Ecto neural progenitor cell (in vitro differentiated cells): ENCODE data around the gene ALG14.
"Not testable (repeated sequence)": the region's sequence is repeated elsewhere in the genome, so short reads cannot be mapped to it uniquely, and the experiment has no call there.

Experiments
- DNase-seq: peaks from one replicate; pipeline ENCODE4 v3.0.0-alpha.2; 2018; ENCODE audit warnings: low spot score

ALG14 gene

DNA sequence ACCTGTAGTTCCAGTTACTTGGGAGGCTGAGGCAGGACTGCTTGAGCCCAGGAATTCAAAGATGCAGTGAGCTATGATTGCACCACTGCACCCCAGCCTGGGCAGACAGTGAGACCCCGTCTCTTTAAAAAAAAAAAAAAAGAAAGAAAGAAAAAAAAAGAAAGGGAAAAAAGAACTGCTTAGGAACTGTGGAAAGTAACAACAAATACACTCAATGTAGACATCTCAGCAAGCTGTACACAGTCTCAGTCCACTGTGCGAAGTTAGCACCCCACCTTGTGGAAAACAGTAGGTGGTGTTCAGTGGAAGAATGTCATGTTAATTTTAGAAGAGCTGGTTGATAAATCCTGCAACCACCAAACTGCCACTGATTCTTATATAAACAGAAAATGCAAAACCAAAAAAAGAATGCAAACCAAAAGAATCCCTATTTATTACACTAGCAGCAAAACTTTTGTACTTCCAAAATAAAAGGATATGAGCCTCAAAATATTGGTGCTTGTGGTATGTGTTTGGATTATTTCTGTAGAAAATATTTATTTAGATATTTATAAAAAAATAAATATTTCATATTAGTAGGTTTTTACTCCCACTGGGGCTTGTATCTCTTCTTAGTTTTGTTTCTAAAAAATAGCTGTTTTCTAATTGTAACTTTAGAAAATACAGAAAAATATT, 31.1 kb downstream of the ALG14 start:
- DNase-seq = no peak

DNA sequence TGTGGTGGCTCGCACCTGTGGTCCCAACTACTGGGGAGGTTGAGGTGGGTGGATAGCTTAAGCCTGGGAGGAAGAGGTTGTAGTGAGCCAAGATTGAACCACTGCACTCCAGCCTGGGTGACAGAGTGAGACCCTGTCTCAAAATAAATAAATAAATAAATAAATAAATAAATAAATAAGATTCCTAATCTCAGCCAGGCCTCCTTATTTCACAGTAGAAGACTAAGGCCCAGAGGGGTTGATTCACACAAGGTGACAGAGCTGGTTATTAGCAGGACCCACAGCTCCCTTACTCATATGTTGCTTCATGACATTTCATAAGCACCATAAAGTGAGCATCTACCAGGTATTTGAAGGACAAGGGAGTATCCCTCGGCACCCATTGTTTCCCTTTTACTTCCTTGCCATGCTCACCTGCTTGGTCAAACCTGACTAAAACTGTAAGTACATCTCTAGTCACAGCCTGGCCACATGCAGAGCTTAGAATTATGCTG, 32.7 kb downstream of the ALG14 start:
- DNase-seq = no peak

DNA sequence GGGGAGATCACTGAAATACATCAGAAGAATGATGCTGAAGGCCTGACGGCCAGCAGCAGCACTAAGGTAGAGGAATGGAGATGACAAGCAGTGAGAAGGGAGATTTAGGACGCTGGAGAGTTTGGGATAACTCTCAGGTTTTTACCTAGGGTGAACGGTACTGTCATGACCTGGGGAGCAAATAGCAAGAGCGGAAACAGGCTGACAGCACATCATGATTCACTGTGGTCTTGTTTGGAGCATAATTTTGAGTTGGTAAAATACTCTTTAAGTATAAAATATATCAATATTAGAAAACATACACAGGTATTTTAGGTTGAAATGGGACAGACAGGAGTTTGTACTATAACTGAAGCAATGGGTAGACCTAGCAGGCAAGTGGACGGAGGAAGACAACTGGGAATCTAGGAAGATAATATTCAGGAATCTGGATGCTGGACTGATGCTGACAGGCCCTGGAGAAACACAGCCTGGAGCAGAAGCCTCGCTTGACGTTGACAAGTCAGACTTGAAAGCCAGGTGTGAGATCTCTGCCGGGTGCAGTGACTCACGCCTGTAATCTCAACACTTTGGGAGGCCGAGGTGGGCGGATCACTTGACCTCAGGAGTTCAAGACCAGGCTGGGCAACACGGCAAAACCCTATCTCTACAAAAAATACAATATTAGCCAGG, 33.3 kb downstream of the ALG14 start:
- no peak for DNase-seq

- no peak for DNase-seq
These were observed 37.2 kb downstream of the ALG14 start for GRCh38 chr1:95035536-95035935.

DNA sequence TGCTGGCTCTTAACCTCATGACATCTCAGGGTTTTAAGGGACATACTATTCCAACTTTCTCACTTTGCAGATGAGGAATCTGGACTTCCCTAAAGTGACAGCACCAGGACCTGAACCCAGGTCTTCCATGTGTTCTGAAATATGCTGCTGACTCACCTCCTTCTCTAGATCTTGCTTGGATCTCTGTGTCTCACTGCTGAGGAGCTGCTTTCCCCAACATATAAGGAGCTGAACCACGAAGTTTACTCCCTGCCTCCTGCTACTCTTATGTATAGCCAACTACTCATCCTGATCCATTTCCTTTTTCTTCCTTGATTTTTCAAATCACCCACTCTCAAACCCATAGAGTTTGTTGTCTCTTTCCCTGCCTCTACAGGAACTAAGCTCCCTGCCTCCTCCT, 38.2 kb downstream of the ALG14 start:
- no peak for DNase-seq

DNA sequence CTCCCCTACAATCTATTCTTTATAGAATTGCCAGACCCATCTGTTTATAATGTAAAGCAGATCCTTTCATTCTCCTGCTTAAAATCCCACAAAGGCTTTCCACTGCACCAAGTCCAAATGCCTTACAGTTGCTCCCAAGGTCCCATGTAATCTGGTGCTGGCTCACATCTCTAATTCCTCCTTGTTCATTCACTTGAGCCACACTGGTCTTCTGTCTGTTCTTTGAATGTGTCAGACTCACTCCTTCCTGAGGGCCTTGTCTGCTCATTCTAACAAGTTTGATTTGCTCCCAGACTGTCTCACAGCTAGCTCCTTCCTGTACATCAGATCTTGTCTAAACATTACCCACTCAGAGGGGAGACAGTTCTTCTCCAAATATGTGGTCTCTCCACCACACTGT, 38.9 kb downstream of the ALG14 start:
- no peak for DNase-seq

DNA sequence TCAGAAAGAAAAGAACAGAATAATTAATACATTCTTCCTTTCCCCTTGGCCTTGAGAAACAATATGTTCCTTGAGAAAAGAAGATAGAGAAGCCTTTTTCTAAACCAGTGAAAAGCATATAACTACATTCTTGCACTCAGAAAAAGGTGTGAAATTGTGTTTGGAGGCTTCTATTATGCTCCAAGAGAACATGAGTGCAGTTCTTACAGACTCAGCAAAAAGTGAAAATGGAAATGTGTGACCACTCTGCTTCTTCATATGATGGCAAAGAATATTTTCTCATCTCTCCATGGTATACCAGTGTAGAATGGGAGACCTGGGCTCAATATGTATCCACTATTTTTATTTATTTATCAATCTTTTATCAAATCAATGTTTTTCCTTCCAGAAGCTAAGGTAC, 43.2 kb downstream of the ALG14 start:
- no peak for DNase-seq

GRCh38 chr1:95028954-95029353, 43.8 kb downstream of the ALG14 start:
- DNase-seq = no peak

DNA sequence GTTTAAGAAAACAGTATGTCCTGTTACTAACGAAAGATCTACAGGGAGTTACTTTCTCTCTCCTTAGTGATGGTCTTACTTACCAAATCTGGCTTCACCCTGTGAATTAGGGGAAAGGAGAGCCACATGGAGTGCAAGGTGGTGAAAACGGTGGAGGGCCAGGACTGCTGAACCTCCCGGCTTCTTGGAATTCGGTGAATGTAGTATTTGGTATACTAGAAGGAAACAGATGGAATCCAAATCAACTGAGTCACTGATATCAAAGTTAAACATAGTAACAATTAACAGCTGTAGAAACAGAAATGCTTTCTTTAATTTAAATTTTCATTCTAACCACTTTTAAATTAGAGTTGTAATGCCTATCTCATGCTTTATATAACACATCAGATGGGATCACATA, 45.7 kb downstream of the ALG14 start:
- DNase-seq = no peak

- no peak for DNase-seq
These were observed 49.2 kb downstream of the ALG14 start for GRCh38 chr1:95023399-95024043.

DNA sequence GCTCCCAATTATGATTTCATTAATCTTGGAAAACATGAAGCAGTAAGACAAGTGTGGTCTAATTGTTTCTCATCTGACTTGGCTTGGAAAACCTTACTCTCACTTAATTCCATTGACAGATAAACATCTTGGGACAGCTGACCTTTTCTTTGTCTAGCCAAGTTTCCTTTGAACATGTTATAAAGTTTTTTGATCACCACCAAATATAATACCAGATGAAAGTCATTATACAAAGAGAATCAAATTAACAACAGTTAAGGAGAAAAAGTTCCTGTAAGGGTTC, 50.2 kb downstream of the ALG14 start:
- DNase-seq = no peak

DNA sequence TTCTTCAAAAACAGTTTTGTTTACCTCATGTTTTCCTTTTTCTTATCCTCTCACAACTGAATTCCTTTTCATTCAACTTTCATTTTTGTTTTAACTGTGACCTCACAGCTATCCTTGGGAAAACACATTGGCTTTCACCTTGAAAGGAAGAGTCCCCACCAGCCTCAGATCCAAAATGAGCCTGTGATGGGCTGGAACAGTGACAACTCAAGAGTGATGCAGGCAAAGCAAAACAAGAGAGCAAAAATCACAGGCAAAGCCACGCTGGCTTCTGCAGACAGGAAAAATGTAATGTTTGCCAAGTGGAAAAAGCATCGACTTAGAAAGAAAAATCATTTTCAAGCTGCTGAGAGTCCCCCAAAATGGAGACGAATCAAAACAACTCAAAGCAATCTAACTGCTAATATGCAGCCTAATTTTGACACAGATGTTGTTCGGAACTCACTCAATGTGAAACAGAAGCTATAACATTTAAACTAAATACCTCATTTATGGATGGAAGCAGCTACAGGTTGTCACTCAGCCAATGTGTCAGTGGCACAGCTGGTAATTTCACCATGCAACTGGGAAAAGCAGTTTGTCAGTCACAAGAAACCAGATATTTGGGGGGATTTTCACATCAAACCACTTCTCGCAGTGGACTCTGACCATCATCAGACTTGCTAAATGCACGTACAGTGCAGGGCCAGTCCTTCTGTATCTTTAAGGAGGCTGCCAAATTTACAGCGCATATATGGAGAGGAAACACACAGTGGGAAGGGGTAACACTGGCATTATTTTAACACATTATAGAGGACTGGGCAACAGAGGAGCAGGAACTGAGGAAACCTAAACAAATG, 50.7 kb downstream of the ALG14 start:
- DNase-seq = no peak

GRCh38 chr1:95021119-95021518, 51.6 kb downstream of the ALG14 start:
- DNase-seq = no peak

DNA sequence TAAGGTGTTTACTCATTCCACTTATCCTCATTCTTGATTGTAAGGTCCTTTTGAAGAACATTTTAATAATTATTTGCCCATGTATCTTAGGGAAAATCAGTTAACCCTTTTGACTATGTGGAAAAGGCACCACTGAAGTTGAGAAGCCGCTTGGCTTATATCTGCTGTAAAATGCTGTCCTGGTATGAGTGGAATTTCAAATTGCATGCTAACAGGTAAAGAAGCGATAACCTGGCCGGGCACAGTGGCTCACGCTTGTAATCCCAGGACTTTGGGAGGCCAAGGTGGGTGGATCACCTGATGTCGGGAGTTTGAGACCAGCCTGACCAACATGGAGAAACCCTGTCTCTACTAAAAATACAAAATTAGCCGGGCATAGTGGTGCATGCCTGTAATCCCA, 53.3 kb downstream of the ALG14 start:
- not testable (repeated sequence) for DNase-seq

- no peak for DNase-seq
These were observed 54.0 kb downstream of the ALG14 start for GRCh38 chr1:95018602-95019369.

DNA sequence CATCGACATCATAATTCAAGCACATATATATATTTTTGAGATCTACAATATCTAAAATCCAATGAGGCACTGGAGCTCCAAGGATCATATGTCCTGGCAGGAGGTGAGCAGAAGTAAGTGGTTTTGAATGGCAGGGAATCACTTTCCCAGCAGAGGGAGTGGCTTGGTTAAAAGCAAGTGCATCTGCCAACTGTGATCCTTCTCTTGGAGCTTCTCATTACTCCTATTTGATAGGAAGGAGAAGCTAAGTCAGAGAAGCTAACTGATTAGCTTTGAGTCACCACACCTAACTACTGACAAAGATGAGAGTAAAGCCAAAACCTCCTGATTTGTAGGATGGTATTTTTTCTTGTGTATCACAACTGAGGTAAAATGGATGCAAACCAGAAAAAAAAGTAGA, 55.0 kb downstream of the ALG14 start:
- no peak for DNase-seq

DNA sequence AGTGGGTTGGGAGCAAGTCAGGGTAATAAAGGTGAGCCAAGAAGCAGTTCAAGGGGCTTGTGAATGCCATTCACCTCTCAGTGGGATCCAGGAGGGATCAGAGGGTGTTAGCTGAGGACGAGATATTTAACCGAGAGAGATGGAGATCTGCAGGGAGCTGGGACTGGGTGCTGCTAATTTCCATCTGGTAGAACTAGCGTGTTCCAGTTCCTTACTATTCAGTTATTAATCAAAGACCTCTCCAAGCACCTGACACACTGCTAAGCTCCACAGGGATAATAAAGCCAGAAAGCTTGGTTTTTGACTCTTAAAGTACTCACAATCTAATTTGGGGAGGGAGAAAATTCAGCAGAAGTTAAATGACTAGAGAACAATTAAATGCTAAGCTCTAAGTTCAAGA, 57.7 kb downstream of the ALG14 start:
- no peak for DNase-seq

DNA sequence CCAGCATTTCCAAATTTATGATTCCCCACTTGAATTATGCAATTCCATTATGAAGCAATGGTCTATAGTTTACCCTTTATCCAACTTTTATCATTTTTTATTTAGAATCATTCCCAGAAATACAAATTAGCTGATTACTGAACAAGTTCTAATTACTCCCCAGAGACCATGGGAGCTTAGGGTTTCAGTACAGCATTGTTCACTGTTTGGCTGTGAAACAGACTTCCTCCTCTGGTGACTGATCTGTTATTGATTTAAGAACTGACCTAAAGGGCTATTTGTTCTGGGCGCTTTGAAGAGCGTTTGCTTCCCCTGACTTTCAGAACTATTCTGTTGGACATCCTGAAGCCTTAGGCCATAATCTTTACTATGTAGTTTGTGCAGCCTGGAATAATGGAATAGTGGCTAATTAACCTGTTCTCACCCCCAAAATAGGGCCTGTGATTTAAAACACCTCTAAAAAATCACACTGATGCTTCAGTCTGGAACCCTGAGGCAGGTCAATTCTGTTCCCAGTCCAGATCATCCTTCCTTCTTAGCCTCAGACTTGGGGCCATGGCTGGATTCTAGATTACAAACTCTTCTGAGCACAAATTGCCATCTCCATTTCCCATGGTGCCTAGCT, 58.7 kb downstream of the ALG14 start:
- DNase-seq = no peak

DNA sequence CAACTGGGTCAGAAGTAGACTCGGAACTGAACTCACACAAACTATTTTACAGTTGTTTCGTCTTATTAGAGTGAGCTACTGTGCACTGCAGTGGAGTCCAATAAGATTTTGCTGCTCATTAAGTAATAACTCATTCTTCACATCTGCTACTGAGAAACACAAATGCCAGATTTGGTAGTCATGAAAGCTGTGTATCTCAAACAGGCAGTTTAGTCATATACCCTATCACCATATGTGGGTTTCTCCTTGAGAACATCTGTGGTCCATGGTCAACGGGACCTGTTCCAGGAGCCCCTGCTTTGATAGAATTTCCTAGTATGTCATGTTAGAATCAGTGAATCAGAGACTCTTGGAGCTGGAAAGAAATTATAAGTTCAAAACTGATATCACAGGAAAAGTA, 60.4 kb downstream of the ALG14 start:
- no peak for DNase-seq

GRCh38 chr1:95010158-95010557, 62.6 kb downstream of the ALG14 start:
- no peak for DNase-seq

GRCh38 chr1:95007687-95008086, 65.1 kb downstream of the ALG14 start:
- no peak for DNase-seq

DNA sequence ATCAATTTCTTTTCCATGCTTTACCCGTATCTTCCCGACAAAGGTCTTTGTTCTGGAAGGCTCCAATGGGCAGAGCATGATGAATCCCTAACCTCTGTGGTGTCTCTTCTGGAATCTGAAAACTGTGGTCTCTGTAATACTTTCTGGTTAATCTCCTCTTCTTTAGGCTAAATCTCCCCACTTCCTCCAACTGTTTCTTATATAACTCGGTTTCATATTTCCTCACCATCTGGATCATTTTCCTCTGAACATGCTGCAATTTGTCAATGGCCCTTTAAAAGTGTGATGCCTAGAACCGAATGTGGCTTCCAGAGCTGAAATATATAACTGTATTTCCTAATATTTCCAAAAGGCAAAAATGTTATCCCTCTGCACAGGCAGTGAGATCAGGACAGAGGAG, 66.1 kb downstream of the ALG14 start:
- DNase-seq = no peak
